LHCN-M2 (cell line): Measurements from ENCODE around the gene ASXL2. TPM values are rescaled to one million over a fixed set of nuclear protein-coding genes. Genes with fewer than 3 reads are reported as not detected.
A peak's percentile ranks its signal among the peaks of the same experiment; 100 is the strongest.
"Not testable (repeated sequence)": the region's sequence is repeated elsewhere in the genome, so short reads cannot be mapped to it uniquely, and the experiment has no call there.

Experiments used
- DNase-seq: peaks from one replicate; pipeline ENCODE4 v3.0.0-alpha.2; 2012; ENCODE audit warnings: low read depth
- total RNA-seq: library from RNA; depleted of rRNA; stranded (reverse); fragments of >200 nt; gene quantifications from 2 replicates; pipeline ENCODE4 v1.2.3, GENCODE V29; 2014

ASXL2 gene
- total RNA-seq, 1 experiment from 2014 or later, result 13.7 TPM

DNA sequence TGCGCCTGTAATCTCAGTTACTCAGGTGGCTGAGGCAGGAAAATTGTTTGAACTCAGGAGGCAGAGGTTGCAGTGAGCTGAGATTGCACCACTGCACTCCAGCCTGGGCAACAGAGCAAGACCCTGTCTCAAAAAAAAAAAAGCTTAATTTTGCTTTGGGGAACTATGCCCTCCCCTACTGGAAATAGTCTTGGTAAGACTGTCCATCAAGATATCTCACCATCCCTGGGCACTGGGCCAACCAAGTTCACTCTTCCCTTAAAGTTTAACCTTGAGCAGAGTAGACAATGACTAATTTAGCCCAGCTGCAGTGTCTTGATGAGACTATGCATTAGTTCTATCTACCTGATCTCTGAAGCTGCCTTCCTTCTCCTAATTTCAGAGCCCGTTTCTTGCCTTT lies 44.7 kb downstream of the ASXL2 start:
- no peak for DNase-seq

DNA sequence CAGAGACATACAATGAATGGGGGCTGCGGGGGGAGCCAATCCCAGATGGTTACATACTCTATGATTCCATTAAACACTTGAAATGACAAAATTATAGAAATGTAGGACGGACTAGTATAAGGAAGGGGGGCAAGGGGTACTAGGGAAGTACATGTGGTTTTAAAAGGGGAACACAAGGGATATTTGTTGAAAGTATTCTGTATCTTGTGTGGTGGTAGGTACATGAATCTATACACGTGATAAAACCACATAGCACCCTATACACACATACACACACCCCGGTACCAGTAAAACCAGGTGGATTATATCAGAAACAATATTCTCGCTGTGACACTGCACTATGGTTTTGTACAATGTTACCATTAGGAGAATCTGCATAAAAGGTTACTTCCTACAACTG lies 45.4 kb downstream of the ASXL2 start:
- DNase-seq, result no peak

DNA sequence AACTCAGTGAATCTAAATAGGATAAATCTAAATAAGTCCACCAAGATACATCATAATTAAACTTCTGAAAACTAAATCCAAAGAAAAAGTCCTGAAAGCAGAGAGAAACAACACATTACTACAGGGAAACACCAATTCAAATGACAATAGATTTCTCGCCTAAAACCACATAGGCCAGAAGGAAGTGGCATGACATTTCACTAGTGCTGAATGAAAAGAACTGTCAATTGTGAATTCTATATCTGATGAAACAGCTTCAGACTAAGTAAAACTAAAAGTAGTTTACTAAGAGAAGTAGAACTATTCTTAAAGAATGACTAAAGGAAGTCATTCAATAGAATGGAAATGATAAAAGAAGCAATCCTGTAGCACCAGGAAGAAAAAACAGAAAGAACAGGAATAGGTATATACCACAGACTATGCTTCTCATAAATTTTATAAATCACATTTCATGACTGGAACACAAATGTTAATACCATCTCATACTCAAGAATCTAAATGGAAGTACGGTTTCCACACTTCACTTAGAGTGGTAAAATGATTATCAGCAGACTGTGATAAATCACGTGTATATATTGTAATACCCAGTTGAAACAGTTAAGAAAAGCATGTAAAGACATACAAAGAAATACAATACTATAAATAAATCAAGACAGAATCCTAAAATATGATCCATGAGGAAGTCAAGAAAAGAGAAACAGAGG lies 46.4 kb downstream of the ASXL2 start:
- DNase-seq, result no peak

DNA sequence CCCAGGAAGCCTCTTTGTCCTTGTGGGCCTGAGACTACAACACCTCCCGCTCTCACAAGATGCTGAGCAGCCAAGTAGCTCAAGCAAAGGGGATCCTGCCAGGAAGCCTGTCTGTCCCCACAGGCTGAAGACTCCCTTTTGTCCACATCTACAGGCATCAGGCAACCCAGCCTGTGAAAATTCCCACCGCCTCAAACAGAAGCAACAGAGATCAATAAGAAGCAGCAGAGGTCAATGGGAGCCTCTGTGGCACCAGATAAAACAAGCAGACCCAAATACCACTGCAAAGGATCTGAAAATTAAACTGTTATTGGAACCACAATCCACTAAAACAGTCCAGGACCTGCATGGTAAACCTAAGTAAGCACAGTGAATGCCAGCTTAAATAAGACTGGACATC lies 48.5 kb downstream of the ASXL2 start:
- DNase-seq, result no peak

DNA sequence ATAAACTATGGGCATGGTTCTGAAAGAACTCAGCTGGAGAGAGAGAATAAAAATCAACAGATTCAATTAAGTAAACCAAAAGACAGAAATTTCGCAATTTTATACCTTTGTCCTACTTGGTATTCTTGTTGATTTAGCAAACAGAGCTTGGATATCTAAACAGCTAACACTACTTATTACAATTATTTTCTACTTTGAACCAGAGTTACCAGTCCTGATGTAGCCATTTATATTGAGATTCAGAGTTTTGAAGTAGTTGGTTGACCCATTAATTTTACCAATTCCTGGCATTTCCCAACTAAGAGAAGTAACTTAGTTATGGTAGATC lies 48.9 kb downstream of the ASXL2 start:
- DNase-seq, result no peak

DNA sequence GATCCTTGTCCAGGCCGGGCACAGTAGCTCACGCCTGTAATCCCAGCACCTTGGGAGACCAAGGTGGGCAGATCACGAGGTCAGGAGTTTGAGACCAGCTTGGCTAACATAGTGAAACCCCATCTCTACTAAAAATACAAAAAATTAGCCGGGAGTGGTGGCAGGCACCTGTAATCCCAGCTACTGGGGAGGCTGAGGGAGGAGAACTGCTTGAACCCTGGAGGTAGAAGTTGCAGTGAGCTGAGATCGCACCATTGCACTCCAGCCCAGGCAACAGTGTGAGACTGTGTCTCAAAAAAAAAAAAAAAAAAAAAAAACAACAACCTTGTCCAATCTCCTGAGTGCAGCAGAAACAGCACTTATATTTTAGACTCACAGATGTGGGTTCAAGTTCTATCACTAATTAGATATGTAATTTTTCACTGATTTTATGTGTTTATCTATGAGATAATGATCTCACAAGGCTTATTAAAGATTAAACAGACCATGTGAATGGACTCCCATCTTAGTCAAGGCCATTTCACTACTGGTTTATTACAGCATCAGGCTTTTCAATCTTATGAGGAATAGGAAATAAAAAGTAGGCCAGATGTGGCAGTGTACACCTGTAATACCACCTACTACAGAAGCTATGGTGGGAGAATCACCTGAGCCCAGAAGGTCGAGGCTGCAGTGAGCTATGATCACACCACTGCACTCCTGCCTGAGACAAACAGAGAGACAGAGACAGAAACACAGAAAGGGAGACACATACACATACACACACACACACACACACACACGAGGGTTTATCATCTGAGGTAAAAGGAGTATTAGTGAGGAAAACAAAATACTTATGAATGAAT lies 49.5 kb downstream of the ASXL2 start:
- DNase-seq, result not testable (repeated sequence)

DNA sequence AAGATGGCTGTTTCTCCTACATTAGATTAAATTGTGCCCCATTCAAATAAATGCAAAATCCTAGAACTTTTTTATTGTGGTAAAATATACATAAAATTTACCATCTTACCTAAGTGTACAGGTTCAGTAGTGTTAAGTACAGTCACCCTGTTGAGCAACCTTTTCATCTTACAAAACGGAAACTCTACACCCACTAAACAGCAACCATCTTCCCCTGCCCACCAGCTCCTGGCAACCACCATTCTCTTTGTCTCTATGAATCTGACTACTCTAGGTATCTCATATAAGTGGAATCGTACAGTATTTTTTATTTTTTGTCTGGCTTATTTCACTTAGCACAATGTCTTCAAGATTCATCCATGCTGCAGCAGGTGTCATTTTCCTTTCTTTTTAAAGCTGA lies 53.0 kb downstream of the ASXL2 start:
- DNase-seq, result no peak

DNA sequence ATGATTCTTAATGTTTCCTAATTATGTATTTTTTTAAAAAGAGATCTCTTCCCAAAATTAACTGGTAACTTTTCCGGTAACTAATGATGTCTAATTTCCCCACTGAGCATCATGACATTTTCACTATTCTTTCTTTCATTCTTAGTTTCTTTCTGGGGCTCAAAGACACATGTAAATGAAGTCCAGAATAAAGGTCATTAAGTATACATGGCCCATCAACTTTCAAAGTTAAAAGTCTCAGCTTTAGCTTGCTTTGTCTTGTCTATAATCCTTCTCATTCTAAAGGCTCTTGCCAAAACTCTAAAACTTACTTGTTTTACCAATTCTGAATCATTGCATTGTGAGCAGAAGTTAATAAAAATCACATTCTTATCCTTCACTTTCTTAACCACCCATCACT lies 53.6 kb downstream of the ASXL2 start:
- DNase-seq, result no peak

DNA sequence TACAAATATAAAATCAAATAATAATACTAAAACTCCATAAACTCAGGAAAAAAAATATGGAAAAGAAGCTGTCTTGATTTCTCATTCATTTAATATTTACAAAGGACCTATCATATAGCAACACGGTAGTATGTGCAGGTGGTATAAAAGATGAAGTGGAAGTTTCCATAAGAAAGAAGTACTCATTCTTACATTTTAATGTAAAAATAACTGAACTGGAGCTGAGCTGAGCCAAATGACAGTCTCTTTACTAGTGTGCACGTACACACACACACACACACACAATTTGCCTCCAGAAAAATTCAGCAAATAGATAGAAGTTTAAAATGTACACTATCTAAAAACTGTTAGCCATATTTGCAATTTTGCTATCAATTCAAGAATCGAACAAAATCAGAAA lies 54.1 kb downstream of the ASXL2 start:
- DNase-seq, result no peak

DNA sequence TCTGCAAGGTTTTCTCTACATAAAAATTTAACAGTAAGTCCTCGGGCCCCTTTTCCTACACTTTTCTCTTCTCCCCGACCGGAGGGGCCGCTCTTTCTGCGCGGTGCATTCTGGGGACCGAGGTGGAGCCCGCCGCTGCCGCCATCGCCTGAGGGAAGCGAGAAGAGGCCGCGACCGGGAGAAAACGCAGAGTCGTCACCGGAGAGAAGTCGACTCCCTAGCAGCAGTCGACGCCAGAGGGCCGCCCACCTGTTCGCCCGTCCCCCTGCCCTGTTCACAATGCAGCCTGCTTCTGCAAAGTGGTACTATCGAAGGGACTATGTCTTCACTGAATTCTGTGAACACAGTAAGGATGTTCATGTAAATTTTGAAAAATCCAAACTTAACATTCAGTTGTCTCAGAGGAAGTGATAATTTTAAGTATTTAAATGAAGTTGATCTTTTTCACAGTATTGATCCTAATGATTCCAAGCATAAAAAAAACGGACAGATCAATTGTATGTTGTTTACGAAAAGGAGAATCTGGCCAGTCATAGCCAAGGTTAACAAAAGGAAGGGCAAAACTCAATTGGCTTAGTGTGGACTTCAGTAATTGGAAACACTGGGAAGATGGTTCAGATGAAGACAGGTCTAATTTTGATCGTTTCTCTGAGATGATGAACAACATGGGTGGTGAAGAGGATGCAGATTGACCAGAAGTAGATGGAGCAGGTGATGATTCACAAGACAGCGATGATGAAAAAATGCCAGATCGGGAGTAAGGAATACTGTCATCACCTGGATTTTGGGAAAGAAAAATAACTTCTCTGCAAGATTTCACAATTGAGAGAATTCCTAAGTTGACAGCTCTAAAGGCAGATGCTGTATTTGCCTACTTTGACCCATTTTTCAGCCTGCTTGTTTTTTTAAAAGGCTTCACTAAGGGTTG lies 55.8 kb downstream of the ASXL2 start:
- DNase-seq, result no peak

DNA sequence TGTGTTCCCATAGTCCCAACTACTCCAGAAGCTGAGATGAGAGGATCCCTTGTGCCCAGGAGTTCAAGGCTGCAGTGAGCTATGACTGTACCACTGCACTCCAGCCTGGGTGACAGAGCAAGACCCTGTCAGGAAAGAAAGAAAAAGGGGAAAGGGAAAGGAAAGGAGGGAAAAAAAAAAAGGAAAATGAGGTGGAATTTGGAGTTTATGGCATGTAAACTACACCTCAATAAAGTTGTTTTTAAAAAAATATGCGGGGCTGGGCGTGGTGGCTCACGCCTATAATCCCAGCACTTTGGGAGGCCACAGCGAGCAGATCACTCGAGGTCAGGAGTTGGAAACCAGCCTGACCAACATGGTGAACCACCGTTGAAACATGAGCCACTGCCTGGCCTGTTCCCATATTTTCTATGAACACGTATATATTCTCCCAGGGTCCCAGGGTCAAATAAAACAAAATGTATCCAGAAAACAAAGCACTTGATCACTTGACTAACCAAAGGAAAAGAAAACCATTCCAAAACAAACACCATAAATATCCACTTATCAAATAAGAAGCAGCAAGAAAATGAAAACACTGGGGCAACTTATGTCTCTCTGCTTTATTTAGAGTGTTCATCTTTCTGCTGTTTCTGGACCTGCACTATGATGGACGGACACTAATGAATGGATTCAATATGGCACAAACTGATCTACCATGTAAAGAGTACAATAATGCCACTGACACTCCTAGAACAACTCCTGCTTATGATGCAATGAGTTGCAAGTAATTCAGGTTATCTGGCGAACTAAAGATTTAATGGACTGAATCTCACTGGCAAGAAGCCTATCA lies 56.8 kb downstream of the ASXL2 start:
- DNase-seq, result peak; percentile 88

DNA sequence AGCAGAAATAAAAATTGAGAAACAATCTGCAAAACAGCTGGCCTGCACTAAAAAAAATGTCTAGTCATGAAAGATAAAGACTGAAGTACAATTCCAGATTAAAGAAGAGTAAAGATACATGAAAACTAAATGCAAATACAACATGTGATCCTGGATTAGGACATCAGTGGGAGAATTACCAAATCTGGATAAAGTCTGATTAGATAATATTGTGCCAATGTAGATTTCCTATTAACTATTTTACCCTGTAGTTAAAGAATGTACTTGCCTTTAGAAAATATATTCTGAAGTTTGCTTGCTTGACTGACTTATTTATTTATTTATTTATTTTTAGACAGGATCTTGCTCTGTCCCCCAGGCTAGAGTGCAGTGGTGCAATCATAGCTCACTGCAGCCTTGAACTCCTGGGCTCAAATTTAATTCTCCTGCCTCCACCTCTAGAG lies 58.7 kb downstream of the ASXL2 start:
- no peak for DNase-seq

DNA sequence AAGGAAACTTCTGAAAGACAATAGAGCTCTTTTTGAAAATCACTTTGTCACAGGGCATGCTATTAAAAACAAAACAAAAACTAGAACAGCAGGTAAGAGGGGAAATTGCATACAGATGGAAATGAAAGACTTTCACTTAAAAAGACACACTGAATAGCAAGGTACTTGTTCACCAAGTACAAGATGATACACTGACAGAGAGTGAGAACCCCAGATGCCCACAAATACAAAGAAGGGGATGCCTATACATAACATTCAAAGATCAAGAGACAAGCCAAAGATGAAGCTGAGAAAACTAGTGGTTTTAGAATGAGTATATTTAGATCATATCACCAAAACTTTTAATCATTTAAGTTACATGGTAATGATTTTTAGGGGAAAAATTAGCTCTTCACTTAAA lies 60.7 kb downstream of the ASXL2 start:
- DNase-seq, result no peak

DNA sequence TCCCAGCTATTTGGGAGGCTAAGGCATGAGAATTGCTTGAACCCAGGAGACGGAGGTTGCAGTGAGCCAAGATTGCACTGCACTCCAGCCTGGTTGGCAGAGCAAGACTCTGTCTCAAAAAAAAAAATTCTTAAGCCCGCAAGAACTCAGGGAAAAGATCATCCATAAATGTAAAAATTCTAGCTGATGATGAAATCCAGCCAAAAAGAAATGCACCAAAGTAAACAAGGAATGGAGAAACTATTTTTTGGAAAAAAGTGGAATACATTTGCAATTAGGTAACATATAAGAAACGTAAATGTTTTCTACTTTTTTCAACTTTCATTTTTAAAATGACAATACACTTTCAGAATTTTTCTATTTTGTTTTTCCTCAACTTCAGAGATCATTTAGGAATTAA lies 61.3 kb downstream of the ASXL2 start:
- DNase-seq, result no peak

DNA sequence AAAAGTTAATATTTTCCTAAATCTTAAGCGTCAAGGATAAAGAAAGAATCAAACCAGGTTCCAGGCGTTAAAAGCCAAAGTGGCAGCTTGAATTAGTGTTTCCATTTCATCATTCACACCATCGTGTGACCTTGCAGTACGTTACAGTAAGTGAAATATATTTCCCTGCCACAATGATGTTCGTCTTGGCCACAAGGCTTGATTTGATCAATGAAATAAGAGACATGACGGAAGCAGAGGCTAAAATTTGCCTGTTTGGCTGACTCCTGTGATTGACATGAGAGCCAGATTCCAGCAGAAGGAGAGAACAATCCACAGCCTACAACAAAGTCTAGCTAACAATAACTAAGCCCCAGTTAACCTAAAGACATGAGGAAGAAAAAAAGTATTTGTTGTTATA lies 62.0 kb downstream of the ASXL2 start:
- no peak for DNase-seq

DNA sequence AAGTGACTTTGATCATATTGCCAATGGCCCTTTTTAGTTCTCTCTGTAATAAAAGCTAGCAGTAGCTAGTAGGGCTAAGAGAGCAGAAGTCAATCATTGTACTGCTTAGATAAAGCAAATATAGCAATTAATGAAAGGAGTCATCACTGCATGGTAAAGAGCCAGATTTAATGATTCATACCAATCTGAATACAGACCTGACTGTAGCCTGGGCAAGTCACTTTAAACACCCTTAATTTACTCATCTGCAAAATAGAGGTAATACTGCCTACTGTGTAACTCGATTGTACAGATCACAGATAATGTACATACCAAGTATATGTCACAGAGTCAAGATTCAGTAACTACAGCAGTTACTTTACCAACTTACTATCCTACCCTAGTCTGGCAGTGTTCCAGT lies 63.6 kb downstream of the ASXL2 start:
- DNase-seq, result no peak

DNA sequence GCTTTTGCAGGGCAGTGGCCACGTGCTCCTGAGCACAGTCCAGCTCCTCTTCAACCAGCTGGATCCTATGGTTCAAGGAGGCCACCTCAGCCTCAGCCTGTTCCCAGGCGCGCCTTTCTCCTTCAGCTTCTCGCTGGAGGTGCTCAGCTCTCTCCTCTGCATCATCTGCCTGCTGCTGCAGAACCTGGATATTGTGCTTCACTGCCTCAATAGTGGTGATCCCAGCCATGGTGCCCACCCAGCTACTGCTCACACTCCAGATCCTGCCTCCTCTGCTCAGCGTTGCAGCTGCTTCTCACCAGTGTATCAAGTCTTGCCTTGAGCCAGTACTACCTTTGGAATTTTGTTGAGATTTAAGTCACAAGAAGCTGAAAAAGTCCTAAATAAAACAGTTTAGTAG lies 67.9 kb downstream of the ASXL2 start:
- no peak for DNase-seq

DNA sequence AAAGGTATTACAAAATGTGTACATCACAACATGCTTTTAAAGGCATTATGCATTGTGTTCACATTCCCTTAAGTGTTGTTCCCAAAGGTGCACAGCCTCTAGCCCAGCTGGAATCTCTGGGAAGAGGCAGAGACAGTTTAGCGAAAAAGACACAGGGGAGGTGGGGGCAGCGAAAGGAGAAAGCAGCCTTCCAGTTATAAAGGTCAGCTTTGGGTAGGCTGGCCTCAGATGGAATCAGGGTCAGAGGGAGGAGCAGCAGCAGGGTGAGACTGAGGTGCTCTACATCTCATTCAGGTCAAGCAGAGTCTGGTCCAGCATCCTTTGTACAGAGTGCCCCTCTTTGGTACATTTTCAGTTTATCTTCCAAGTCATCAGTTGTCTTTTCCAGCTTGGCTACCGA lies 68.6 kb downstream of the ASXL2 start:
- no peak for DNase-seq

DNA sequence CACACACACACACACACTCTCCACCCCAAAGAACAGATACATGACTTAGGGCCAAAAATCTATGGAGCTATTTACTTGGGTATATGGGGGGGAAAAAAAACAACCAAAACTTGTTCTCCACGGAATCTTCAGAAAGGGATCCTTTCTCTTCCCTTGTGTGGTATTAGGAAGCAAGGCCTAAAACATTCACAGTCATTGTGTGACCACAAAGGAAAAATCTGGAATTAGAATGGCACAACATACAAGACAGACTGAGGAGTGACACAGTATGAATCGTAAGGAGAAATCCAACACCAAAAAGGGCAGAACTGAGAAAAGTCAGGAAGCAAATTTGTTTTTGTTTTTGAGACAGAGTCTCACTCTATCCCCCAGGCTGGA lies 70.3 kb downstream of the ASXL2 start:
- DNase-seq, result peak; percentile 73

DNA sequence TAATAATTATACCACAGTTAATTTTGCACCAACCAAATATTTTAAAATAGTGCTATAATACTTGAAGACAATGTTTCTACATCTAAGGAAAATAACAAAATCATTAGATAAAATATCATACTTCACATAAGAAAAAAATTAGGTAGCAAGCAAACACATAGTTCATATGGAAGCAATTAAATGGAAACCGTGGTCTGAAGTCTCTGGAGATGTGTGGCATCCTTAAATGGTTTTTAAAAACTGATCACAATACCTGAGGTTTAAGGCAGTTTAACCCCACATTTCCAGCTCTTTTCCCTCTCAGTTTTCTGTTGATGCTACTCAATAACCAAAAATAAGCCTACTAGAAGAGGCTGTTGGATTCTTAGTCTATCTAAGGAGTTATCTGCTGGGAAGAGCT lies 71.3 kb downstream of the ASXL2 start:
- DNase-seq, result no peak

DNA sequence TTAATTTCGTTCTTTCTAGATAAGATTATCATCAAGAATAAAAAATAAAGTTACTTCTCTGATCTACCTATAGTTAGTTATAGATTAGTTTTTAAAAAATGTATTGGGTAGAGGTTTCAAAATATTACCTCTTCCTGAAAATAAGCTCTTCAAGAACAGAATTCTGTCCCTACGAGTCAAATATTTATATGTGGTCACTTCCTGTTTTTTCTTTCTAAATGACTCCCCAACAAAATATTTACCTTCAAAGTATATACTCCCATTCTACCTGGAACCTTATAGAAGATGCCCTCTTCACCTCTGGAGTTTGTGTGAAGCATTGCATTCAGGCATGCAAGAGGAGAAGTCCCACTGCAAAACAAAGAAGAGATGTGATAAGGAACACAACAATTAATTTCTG lies 72.3 kb downstream of the ASXL2 start:
- no peak for DNase-seq
